Measurements from ENCODE around the gene DENND1A.

Gene DENND1A

GRCh38 chr9:123465304-123465703 is 464.6 kb downstream of the DENND1A start:
- no peak for DNase-seq (ENCODE audit: low read depth, low spot score)

GRCh38 chr9:123460091-123460490 is 469.8 kb downstream of the DENND1A start:
- DNase-seq (ENCODE audit: low read depth, low spot score) = no peak

DNA sequence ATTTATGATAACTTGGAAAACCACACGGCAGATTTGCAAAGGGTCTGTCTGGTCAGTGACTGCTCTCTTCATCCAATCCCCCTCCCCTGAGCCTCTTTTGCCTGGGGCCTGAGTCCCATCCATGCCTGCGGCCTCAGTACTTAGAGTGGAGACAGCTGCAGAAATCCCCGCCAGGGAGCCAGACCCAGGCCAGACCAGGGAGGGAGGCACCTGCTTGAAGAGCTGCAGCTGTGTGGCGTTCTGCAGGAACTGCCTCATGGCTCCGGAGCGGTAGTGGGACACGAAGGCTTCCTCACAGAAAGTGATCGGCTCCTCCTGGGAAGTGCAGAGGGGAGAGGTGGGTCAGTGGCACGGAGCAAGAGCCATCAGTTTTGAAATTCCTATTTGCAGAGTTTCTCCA is 472.3 kb downstream of the DENND1A start:
- no peak for DNase-seq (ENCODE audit: low read depth, low spot score)

DNA sequence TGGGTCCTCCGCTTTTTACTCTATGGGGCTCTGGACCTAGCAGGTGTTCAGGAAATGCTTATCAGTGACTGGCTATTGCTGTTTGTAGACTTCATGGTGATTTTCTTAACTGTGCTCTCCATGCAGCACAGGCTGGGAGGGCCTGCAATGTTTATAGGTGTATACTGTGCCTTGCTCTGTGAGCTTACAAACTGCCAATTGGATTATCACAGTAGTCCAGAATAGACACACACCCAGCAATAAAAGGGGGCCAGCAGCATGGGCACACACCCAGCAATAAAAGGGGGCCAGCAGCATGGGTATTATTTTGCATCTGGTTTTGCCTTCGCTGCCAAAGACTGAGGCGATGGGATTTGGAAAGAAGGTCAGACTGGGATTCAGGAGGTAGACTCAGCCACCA is 473.9 kb downstream of the DENND1A start:
- DNase-seq (ENCODE audit: low read depth, low spot score) = no peak

DNA sequence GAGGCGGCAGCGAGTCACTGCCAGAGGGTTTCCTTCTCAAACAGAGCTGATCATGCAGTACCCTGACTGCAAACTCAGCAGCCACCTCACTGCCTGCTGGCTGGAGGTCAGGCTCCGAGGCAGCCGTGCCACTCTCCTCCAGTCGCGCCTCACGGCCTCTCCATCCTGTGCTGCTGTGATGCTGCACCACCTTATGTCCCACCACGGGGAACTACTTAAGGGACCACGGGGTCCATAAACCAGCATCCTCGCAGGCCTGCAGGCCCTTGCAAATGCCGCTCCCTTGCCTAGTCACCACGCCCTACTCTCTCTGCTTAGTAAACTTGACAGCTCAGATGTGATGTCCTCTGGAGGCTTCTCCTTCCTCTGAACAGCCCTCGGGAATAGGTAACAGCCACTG is 474.7 kb downstream of the DENND1A start:
- DNase-seq (ENCODE audit: low read depth, low spot score) = no peak

- no peak for DNase-seq (ENCODE audit: low read depth, low spot score)
These were observed 475.6 kb downstream of the DENND1A start for GRCh38 chr9:123454361-123454760.

DNA sequence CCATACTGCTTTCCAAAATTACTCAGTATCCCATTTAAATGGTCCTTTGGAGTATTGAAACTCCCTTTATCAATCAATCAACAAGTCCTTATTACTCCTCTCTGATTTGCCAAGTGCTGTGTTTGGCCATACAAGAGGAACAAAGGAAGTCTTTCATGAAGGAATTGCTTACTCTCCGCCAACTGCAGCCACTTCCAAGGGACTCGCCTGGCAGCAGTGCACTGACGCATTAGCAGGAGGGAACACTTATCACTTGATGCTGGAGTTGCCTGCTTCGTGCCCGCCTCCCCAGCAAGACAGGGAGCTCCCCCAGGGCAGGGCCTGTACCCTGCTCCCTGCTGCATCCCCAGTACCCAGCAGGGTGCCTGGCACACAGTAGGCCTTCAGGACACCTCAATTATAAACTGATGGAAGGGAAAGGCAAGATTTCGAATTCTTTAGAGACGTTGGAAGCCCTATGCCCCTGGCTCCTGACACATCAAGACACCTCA is 476.1 kb downstream of the DENND1A start:
- DNase-seq (ENCODE audit: low read depth, low spot score) = no peak

DNA sequence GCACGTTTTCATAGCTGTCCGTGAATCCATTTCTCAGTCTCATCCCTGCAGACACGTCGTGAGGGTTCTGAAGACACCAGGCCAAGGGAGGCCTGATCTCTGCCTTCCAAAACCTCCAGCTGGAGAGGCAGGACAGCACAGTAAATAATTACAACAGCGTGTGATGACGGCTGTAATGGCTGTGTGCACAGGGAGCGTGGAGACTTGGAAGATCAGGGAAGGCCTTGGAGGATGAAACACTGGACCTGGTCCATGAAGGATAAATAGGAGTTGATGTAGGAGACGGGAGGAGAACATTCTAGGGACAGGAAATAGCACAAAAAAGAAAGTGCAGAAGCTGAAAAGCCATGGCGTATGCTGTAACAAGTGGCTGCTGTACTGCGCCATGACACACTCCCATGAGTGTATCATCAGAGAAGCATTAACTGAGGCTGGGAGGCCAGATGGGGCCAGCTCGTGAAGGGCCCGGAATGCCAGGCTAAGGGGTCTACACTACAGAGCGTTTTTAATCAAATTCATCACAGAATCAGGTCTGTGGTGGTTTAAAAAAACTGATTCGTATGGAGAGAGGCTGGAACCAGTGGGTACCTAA is 476.8 kb downstream of the DENND1A start:
- no peak for DNase-seq (ENCODE audit: low read depth, low spot score)

DNA sequence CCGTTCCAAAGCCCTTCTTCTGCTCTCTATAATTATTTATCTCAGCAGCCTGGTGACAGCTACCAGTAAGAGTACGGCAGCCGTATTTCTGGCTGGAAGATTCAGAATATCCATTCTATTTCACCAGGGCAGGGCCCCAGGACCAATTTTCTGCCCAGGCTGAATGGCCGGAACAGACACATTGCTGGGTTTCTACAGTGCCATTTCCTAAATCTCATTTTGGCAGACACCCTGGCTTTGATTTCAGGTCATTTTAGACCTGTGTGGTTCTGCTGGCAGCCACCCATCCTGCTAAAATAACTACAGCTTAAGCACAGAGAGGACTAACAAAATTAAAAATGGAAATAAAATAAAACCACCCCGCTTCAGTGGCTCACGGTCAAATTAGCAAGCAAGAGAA is 478.9 kb downstream of the DENND1A start:
- DNase-seq (ENCODE audit: low read depth, low spot score) = no peak

GRCh38 chr9:123450098-123450770 is 479.7 kb downstream of the DENND1A start:
- no peak for DNase-seq (ENCODE audit: low read depth, low spot score)

- DNase-seq (ENCODE audit: low read depth, low spot score) = no peak
These were observed 481.8 kb downstream of the DENND1A start for GRCh38 chr9:123447934-123448646.

- DNase-seq (ENCODE audit: low read depth, low spot score) = no peak
These were observed 483.8 kb downstream of the DENND1A start for GRCh38 chr9:123445981-123446610.

DNA sequence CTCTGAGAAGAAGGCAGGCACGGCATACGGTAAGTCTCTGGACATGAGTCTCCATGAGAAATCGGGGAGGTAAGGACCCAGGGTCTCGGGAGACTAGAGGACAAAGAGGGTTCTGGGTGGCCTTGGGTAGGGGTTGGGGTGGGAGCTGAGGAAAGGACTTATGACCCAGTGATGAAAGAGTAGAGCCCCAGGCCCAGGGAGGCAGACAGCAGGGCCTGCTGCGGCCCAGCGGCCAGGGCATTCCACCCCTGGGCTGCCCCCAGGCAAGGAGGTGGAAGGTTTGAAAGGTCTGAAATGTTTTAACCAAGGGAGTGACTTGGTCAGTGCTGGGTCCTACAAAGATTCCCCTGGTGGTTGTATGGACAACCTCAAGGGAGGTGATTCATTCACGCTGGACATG is 484.8 kb downstream of the DENND1A start:
- DNase-seq (ENCODE audit: low read depth, low spot score) = no peak

DNA sequence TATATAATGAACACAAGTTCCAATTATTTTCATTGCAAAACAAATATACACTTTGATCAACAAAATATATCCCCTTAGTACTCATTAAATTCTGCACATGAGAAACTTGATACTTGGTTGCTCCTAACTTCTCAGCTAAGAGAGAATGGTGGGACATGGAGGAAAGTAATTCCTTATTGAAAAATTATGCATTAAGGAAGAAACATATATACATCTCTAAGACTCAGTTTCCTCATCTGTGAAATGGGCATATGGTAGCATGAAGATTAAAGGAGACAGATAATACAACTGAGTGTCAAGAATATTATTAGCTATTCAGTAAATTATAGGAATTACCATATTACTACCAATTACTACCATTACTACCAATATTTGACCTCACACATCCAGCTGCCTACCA is 488.2 kb downstream of the DENND1A start:
- no peak for DNase-seq (ENCODE audit: low read depth, low spot score)

DNA sequence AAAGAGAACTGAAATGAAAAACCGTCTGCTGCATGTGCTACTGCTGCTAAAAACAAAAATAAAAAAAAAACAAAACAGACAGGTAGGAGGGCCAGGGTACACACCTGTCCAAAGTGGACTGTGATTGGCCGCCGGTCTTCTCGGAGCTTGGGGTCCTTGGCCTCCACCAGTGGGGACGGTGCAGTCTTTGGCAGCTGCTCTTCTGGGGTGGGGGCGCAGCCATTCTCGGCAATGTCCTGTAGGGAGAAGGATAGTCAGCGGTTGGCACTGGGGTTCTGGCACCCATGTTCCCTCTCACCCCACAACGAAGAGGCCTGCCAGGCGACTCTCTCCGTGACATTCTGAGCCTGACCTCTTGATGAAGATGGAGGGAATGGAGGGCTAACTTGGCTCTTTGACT is 489.7 kb downstream of the DENND1A start:
- no peak for DNase-seq (ENCODE audit: low read depth, low spot score)

- DNase-seq (ENCODE audit: low read depth, low spot score) = no peak
These were observed 491.1 kb downstream of the DENND1A start for GRCh38 chr9:123438821-123439220.

DNA sequence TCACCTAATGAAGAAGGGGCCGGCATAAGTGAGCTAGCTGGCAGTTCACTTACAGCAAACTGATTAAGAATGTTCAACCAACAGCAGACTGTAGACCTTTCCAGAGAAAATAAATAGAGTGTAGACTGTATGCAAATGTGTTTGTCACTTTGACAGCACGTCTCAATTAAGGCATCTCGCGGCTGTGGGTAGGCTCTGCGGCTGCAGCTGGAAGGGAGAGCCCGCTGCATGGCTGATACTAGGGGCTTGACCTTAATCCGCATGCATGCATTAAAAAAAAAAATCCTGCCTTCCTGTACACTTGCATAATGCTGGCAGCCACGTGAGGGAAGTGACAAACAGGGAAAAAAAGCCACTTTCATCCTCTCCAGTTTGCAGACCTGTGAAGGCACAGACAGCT is 491.6 kb downstream of the DENND1A start:
- no peak for DNase-seq (ENCODE audit: low read depth, low spot score)

GRCh38 chr9:123437201-123437600 is 492.7 kb downstream of the DENND1A start:
- no peak for DNase-seq (ENCODE audit: low read depth, low spot score)

DNA sequence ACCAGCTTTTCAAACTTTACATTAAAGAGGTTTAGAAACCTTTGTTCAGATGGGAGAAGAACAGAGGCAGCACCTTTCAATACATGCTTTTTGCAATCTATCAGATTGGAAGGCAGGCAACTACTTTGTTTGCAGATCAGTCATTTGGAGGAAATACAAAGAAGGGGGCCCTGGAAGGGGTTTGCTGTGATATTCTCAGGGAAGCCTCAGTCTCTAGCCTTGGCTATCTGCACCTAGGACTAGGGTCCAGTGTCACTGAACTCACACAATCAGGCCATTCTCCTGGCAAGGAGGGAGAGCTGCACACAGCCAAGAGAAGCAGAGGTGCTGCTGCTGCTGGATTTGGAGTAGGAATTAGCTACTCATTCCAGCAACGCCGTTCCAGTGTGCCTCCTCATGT is 494.5 kb downstream of the DENND1A start:
- no peak for DNase-seq (ENCODE audit: low read depth, low spot score)

GRCh38 chr9:123434619-123435240 is 495.2 kb downstream of the DENND1A start:
- DNase-seq (ENCODE audit: low read depth, low spot score) = no peak

DNA sequence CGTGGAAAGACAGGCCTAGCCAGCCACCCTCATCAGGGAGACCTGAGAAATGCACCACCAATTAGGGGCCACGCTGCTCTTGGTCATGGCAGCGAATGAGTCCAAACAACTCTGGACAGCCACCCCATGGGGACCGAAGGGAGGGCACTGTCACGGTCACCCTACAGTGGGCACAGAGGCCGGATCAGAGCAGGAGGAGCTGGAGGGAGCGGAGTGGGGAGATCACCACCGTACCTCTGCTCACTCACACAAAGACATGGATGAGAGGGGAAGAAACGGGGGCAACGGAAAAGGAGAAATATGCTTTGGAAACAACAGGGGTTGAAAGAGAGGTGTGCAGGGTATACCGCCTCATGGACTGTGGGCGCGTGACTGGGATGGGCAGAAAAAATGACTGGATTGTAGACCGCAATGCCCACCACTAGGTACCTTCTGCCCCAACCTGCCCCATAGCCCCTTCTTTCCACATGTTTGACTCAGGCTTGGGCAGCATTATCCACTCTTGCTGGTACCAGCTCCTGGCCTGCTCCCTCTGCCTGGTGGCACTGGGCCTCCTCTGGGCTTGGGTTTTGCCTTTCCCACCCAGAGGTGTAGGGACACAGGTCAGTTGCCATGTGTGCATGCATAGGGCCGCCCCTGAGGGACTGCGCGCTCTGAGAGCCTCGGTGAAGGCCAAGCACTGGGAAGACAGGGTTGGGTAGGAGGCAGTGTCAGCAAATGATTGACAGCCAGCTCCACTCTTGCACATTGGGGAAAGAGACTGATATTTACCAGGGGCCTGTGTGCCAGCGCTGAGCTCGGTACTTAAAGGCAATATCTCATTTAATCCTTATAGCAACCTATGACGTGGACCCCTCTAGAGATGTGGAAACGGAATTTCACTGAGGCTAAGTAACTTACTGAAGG is 497.3 kb downstream of the DENND1A start:
- no peak for DNase-seq (ENCODE audit: low read depth, low spot score)
